K562 (cell line): Measurements from ENCODE around the gene PRPH2. TPM values are rescaled to one million over a fixed set of nuclear protein-coding genes. Genes with fewer than 3 reads are reported as not detected.

Experiments used
- RCOR1 ChIP-seq, 2 experiments: IDR thresholded peaks; 2 replicates each; pipeline ENCODE4 v1.6.1; 2012; ENCODE audit warnings: low read depth in 2 of 2, low read length in 2 of 2, borderline replicate concordance in 1 of 2, improper control_type of control experiment in 1 of 2
- polyA plus RNA-seq, 8 experiments: library from polyadenylated mRNA; depleted of rRNA in 4 of 8; stranded (reverse) in 5 of 8; unstranded in 3 of 8; fragments of >200 nt; fragmentation: Nextera tagmentation in 2 of 8; fragmentation: Illumina TruSeq in 1 of 8; extraction: Ambion mirVana in 2 of 8; extraction: Trizol in 1 of 8; gene quantifications; 2 replicates each; pipeline versions ENCODE4 v1.2.1 to v1.2.3, GENCODE V29; 2011 to 2014; ENCODE audit warnings: inconsistent platforms in 1 of 8, missing spikeins in 1 of 8
- total RNA-seq, 7 experiments: library from RNA; depleted of rRNA in 6 of 7; stranded (reverse); fragments of >200 nt in 6 of 7; fragmentation: Illumina TruSeq in 2 of 7; extraction: Trizol in 2 of 7; gene quantifications; 2 replicates each; pipeline versions ENCODE4 v1.2.1 to v1.2.3, GENCODE V29; 2011 to 2021; ENCODE audit warnings: low replicate concordance in 1 of 7
- TF ChIP-seq, protein P1 (sequence below): IDR thresholded peaks from 3 replicates; pipeline ENCODE4 v1.6.1; 2011; ENCODE audit warnings: borderline replicate concordance, mild to moderate bottlenecking, moderate library complexity; ENCODE audit not compliant: insufficient read length; ENCODE audit errors: extremely low read depth
- TF ChIP-seq, protein P2 (sequence below): fragments of 250-450 bp; sonication (Bioruptor Pico); IDR thresholded peaks from 2 replicates; pipeline ENCODE4 v1.5.0; 2021; ENCODE audit warnings: mild to moderate bottlenecking, moderate library complexity
- TF ChIP-seq, protein P3 (sequence below): sonication (generic); formaldehyde crosslinking; IDR thresholded peaks from 2 replicates; pipeline ENCODE4 v1.8.0; 2022; ENCODE audit warnings: mild to moderate bottlenecking, missing genetic modification reagents, borderline replicate concordance

The PRPH2 gene
- total and polyA plus RNA-seq, 9 of the 15 experiments (the other 6 are each of a cell fraction or from before 2014, with no cell fraction given): 0.03 to 0.11 (median 0.03) TPM; not detected in 5

GRCh38 chr6:42690872-42691271 is 31.5 kb downstream of the PRPH2 start (continued):
- TF ChIP-seq, protein P1, sequence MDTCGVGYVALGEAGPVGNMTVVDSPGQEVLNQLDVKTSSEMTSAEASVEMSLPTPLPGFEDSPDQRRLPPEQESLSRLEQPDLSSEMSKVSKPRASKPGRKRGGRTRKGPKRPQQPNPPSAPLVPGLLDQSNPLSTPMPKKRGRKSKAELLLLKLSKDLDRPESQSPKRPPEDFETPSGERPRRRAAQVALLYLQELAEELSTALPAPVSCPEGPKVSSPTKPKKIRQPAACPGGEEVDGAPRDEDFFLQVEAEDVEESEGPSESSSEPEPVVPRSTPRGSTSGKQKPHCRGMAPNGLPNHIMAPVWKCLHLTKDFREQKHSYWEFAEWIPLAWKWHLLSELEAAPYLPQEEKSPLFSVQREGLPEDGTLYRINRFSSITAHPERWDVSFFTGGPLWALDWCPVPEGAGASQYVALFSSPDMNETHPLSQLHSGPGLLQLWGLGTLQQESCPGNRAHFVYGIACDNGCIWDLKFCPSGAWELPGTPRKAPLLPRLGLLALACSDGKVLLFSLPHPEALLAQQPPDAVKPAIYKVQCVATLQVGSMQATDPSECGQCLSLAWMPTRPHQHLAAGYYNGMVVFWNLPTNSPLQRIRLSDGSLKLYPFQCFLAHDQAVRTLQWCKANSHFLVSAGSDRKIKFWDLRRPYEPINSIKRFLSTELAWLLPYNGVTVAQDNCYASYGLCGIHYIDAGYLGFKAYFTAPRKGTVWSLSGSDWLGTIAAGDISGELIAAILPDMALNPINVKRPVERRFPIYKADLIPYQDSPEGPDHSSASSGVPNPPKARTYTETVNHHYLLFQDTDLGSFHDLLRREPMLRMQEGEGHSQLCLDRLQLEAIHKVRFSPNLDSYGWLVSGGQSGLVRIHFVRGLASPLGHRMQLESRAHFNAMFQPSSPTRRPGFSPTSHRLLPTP: no peak
- TF ChIP-seq, protein P2, sequence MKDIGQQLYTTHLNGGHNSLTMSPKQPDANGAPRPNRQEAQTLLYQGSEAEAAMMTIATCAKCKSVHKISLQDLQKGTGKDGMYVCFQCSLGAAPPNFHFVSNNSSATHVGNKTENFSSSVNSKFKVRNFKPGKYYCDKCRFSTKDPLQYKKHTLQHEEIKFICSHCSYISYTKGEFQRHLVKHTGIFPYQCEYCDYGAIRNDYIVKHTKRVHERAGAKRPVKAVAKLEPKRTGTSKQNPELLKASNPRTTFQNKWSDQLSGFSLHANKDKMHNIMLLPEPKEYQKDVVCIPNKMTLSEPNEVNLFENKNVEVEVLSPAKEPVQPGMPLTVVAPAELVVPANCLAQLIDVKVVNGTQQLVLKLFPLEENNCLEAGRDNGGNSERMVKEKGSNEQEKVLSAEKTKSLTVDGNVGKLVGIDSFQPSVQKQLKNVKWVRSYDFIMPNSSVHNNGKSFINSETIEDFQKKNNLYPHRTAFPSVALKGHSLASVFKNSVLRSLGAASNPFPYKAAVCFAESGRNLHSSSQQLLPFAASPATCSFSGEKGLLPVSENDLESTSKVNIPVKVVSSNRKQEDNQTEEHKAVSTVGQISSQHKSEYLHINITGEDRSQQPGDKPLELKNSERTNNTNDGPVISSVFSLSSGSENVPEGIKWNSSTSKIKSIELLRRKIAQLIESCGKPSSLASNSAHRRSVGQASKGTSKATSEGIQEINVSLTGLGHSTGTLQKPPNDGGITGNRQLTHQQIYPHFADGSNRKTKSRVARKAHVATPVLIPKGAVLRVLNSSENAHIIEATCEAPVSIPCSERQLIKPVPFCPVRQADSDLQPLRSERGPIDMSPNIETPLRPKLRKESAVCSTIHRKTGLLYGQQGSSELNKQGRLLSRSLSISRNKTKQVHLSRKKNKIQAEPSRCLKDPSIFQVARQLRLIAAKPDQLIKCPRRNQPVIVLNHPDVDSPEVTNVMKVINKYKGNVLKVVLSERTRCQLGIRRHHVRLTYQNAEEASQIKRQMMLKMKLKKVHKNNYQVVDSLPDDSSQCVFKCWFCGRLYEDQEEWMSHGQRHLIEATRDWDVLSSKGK: no peak
- no peak for TF ChIP-seq RCOR1 (IDR thresholded peaks at IDR 0.05; ENCODE audit: borderline replicate concordance in 1 of 2, low read depth in 2 of 2, low read length in 2 of 2)
- TF ChIP-seq, protein P3, sequence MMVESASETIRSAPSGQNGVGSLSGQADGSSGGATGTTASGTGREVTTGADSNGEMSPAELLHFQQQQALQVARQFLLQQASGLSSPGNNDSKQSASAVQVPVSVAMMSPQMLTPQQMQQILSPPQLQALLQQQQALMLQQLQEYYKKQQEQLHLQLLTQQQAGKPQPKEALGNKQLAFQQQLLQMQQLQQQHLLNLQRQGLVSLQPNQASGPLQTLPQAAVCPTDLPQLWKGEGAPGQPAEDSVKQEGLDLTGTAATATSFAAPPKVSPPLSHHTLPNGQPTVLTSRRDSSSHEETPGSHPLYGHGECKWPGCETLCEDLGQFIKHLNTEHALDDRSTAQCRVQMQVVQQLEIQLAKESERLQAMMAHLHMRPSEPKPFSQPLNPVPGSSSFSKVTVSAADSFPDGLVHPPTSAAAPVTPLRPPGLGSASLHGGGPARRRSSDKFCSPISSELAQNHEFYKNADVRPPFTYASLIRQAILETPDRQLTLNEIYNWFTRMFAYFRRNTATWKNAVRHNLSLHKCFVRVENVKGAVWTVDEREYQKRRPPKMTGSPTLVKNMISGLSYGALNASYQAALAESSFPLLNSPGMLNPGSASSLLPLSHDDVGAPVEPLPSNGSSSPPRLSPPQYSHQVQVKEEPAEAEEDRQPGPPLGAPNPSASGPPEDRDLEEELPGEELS (CRISPR knock-in tag): no peak
